Stimulated activated CD4-positive, alpha-beta T cell treated with anti-CD3 and anti-CD28 coated beads, TNF-alpha, amount 100 ng/mL, for 24 hours (primary cell): ENCODE data around the gene MBP.

ENCODE experiments used
- DNase-seq, 3 experiments: peaks; one replicate each; pipeline ENCODE4 v3.0.0-alpha.2; 2020; ENCODE audit warnings: low read depth in 3 of 3

Gene MBP

DNA sequence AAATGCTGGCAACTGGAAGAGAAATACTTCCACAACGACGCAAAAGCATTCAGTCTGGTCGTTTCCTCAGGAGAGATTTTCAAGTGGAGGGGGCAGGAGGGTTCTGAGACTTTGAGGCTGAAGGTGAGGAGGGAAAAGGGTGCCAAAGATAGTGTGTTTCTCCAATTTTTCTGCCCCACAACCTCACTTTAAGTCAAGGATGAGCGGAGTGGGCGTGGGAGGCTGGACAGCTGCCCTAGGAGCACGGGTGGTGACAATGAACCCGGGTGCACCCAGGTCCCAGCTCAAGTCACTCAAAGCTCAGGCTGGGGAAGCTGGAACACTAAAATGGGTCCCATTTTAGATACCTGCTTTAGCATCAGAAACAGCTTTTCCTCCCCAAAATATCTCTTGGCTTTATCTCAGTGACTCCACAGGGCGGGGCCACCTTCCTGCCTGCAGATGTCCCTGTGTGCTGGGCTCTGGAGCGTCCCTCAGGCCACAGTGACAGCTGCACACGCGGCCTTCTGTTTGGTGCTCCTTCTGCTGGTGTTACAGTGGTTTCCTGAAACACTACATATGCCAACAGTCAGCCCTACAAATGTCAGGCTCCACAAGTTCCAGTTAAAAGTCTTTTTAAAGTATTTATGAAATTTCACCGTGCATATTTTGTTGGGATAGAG is 1.4 kb upstream of the MBP start:
- DNase-seq: no peak

DNA sequence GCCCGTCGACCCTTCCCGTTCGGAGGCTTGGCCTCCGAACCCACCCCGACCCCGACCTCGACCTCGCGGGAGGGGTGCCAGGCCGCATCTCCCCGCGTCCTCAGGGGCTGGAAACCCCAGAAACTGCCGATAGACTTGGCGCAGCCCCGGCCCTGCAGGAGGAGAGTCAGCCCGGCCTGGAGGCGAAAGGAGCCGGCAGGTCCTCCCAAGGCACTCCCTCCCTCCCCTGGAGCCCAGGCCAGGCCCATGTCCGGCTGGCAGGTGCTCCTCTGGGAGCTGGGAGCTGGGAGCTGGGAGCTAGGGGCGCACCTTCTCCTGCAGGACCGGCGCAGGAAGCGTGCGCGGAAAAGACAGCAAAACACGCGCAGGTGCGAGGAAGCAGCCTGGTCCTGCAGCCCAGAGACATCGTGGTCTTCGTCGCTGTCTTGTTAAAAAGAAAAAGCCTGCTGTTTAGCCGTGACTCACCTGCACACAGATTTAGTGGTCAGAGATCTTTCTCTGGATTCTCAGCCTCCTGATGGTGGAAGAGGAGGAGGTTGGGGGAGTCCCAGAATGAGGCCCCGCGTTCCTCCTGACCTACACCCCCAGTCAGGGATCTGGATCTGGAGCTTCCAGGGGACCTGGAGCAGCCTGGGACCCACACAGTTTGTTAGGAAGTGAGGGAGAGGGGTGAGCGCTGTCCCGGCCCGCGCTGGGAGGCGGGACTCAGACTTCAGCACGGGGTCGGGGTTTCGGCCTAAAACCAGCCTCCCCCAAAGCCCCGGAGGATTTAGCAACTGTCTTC is 660 bp upstream of the MBP start:
- DNase-seq: no peak

DNA sequence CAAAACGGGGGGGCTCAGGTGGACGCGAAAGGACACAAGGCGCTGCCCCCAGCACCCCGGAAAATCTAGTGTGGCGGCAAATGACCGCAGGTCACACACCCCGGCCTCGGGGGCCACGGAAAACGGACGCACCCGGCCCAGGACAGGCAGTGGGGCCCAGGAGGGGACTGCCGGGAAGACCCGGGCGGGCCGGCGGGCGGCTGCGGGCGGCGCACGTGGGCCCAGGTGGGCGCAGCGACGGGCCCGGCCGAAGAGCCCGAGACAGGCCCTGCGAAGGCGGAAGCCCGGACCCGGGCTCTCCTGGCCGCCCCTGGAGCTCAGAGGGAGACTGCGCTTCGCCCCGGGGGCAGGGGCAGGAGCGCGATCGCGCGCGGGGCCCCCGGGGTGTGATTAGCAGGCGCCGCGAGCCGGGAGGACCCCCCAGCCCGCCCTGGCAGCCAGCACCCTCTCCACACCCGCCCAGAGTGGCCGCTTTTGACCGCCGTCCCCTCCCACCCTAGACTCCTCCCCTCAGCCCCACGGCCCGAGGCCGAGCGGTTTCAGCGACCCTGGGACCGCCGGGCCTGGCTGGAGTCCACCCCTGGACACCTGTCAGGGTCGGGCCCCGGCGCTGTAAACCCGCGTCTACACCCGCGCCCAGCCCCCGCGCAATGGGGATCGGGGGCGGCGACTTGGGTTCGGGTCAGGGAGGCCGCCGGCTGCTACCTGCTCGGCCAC is 773 bp downstream of the MBP start:
- peak in 1 of 3 experiments; percentile 28 for DNase-seq

DNA sequence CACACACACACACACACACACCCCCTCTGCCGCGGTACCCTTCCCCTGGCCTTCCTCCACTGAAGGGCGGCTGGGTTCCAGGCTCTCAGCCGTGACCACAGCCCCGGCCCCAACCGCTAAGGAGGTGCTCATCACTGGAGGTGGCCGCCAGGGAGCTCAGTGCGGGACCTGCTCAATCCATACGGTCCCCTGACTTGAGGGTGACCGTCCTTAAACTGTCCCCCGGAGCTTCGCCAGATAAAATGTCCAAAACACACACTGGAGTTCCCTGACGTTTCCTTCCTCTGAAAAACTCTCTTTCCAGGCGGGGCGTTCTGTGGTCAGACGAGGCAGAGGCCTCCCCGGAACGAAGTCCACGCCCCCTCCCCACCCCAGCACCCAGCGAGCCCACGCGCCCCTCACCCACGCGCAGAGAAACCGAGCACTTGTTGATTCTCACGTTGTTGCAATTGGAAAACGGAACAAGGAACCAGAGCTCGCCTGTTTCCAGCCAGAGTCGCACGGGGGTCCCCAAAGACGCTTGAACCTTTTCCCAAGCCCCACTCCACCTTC is 1.4 kb downstream of the MBP start:
- peak in 1 of 3 experiments; percentile 48 for DNase-seq

DNA sequence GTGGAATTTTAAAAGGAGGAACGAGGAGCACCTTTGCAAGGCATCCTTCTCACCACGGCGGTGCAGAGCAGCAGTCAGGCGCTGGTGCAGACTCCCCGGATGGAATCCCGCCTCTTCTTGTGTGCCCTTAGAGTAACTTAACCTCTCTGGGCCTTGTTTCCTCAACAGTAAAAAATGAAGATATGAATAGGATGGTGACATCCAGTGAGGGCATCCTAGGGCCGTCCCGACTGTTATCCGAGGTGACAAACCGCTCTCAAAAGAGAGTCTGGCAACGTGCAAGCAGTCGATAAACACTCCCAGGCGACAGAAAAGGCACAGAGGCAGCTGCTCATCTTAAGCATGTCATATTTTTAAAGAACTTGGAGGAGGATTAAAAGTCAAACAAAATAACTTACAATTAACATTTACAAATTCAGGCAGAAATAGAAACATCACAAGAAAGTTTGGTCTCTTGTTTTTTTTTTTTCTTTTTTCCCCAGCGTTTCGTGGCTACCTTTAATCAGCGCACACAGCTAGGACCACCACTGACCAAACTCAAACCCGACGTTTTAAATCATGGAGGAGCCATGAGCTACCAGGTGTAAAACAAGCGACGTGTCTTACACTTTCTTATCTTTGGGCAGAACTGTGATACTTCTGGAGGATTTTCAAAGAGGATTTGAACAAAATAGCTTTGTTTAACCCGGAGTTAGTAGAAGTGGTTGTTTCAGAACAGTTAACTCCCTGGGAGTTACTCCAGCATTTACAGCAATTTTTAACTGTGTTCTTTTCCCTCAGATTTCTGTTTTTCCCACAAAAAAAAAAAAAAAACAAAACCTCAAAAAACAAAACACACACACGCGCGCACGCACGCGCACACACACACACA is 2.1 kb downstream of the MBP start:
- DNase-seq: no peak

DNA sequence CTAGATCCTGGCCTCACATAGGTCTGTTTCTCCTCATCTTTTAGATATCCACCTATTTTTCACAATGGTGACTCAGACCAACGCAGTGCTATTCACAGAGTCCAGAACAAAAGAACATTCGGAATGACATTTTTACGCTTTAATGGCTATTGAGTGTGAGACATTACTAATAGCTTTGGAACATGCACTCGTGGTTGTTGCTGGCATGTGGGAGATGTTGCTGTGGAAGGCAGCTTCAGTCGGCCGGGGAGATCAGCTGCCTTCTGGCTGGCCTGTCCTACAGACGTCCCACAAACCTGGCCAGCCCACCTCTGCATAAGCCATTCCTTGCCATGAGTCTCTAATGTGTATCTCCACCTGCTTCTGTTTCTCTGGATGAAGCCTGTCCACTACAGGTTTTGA is 3.4 kb downstream of the MBP start:
- DNase-seq: no peak

DNA sequence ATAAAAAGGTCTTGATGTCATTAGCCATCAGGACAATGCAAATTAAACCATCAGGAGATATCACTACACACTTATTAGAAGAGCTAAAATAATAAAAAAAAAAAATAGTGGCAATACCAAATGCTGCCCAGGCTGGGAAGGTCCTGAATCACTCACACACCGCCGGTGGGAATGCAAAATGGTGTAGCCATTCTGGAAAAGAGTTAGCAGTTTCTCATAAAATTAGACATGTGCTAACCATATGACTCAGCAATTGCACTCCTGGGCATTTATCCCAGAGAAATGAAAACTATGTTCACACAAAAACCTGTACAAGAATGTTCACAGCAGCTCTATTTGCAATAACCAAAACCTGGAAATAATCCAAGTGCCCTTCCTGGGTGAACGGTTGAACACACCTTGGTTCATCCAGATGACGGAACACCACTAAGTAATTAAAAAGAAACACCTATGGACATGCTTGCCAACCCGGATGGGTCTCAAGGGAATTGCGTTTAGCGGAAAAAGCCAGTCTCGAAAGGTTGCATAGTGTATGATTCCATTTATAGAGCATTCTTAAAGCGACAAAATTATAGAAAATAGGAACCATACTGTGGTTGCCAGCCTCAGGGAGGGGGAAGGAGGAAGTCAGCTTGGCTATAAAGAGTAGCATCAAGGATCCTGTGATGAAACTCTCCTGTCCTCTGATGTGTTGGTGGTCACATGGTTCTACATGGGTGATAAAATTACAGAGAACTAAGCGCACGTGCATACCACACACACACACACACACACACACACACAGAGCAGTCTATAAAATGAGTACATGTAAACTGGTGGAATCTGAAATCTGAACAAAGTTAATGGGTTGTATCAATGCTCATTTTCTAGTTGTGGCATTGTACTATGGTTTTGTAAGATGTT is 4.6 kb downstream of the MBP start:
- no peak for DNase-seq

DNA sequence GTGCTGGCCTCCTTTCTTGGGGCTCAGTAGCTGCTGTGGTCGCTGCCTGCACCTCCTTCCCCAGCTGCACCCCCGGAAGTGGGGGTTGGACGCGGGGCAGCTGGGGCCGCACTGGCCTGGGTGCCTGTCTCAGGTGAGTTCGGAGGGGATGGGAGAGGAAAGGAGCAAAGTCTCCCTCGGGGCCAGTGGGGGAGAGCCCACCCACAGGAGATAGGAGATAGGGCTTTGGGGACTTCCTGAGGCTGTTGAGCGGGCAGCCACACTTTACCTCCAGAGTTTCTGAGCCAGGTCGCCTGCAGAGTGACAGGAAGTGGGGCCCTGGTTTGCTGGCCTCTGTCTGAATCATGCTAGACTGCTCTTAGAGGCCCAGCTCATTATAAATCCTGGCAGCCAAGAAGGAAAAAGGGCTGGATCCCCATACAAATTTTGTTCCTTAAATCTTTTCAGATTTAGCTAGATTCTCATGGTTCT is 8.1 kb downstream of the MBP start:
- peak in 1 of 3 experiments; percentile 56 for DNase-seq

DNA sequence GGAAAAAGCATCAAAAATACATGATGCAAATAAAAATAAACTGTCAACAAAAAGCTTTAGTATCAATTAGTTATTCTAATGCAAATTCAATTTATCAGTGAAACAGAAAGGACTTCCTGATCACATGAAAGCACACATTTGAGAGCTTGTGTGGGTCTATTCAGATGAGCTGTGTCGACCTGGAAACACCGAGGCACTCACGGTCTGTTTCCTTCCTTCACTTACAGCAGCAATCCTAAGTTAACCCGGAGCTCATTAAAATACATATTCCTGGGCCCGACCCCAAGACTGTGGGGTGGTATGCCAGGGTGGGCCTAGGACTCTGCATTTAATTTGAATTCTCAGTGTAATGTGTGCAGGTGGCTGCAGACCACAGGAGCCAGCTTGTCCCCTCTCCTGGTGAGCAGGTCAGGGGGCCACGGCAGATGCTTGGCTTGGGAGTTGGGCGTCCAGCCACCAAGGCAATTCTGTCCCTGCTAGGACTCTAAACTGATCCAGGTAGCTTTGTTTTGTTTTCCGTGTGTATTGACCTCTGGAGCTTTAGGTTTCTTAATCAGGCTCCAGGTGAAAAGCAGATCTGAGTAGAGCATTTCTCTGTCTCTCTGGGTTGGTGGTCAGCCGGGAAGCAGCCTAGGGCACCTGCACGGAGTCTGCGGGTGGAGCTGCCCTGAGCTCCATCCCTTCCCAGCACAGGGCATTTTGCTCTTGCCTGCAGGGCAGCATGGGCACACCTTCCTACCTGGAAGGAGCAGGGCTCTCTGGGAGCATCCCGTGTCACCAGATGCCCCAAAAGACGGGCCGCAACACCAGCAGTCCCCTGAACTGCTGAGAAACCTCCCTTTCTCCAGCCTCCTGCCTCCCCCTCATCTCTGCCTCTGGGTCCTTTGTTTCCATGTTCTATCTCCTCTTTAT is 9.0 kb downstream of the MBP start:
- no peak for DNase-seq

DNA sequence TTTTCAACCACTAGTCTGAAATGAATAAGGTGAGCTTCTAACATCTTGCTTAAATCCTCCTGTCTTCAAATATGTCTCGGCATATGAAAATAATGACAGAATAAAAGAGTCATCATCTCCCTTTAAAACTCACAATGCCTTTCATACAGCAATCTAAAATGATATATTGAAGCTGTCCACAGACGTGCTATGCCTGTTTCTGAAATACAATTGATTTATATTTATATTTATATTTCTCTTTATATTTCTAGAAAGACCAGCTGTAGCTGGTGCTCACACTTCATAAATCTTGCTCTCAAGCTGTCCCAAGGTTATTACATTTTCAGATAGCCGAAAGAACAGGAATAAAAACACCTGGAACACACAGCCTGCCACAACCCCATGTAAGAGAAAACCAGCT is 11.1 kb downstream of the MBP start:
- no peak for DNase-seq

DNA sequence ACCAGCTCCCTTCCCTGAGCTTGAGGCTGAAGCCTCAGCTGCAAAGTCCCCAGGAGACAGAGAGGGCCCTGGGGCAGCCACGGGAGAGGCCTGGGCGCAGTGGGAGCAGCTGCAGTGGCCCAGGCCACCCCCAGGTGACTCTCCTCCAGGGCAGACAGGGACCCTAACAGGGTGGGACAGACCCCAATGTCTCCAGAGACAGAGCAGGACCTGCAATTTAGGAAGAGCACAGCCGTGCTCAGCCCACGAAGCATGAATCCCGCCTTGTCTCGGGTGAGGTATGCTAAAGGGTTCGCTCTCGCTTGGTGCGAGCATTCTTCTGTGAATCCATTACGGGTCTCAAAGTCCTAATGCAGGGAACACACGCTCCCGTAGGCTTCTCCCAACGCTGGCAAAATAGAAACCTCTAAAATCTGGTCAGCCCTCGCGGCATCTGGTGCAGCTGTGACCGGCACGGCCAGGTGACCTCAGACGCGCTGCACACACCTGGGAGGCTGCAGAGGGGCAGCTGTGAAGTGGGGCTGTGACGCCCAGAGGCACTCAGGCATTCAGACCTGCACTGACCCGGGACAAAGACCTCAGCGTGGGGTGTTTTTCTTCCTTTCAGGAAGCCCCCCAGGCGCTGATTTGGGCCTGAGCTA is 12.6 kb downstream of the MBP start:
- DNase-seq: no peak

DNA sequence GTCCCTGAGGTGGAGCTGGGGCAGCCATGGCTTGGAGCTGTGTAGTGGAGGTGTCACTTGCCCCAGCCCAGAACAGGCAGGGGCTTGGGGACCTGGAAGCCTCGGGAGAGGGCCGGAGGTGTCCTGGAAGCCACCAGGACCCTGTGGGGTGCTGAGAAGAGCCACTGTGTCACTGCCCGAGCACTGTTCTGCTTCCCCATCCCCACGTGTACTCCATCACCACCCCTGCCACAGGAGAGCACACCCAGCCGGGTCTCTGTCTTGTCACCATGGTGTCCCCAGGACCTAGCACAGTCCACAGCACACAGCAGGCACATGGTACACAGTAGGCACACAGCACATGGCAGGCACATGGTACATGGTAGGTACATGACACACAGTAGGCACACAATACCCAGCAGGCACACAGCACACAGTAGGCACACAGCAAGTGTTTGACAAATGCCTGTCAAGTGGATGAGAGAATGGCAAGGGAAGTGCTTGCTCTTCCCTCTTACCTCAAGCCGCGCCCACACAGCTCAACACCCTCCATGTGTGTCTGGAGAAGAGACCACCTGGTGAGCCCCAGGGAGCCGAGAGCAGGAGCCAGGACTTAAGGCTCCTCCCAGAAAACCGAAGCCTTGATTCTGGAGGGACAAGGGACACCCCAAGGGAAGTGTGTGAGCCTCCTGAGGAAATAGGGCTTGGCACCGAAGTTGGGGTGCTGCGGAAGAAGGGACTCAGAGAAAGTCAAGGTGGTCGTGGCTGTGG is 13.3 kb downstream of the MBP start:
- DNase-seq: no peak

DNA sequence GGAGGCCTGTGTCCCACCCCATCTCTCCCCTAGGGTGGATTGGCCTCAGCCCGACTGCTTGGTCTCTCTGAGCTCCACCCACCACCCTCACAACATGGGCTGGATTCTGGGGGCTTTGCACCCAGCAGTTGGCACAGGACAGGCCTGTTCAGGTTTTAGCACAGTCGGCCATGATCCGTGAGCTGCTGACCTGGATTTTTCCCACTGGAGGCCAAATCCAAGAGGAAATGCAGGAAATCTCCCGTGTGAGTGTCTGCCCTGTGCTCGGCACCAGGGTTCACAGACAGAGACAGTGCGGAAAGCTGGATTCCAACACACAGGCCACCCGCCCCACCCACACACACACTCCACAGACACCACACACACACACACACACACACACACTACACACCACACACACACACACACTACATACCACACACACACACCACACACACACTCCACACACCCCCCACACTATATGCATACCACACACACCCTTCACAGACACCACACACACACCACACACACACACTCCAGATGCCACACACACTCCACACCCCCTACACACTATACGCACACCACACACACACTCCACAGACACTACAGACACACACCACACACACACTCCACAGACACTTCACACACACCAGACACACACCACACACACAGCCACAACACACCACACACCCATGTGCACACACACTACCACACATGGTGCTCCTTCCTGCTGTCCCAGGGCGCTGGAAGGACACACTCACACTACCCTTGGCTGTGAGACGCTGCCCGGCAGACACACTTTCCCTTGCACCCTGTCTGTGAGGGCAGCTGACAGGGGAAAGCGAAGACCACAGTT is 14.1 kb downstream of the MBP start:
- no peak for DNase-seq

DNA sequence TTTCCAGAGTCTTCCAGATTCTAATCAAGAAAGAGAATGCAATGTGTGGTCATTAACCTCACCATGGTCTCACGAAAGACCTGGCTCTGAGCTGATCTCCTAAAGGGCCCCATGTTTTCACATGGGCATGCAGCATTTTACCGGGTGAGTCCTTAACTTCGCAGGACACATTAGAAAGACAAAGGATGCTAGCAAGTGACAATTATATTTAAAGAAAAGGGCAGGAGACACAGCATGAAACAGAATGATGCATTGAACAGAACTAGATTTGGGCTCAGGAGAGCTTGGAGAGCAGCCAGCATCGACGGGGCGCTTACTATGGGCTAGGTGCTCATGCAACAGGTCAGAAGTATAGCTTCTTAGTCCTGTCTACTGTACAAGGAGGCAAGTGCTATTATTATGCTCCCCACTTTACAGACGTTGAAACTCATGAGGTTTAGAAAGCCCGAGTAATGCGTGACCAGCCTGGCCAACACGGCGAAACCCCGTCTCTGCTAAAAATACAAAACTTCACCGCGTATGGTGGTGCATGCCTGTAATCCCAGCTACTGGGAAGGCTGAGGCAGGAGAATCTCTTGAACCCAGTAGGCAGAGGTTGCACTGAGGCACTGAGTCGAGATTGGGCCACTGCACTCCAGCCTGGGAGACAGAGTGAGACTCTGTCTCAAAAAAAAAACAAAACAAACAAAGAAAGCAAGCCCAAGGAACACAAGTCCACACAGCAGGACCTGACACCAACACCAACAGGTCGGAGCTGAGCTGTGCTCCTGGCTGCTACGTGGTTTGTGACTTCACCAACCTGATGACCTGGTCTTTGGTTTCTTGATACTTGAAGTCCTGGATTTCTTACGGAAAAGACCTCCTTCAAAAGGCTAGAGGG is 16.1 kb downstream of the MBP start:
- DNase-seq: no peak

DNA sequence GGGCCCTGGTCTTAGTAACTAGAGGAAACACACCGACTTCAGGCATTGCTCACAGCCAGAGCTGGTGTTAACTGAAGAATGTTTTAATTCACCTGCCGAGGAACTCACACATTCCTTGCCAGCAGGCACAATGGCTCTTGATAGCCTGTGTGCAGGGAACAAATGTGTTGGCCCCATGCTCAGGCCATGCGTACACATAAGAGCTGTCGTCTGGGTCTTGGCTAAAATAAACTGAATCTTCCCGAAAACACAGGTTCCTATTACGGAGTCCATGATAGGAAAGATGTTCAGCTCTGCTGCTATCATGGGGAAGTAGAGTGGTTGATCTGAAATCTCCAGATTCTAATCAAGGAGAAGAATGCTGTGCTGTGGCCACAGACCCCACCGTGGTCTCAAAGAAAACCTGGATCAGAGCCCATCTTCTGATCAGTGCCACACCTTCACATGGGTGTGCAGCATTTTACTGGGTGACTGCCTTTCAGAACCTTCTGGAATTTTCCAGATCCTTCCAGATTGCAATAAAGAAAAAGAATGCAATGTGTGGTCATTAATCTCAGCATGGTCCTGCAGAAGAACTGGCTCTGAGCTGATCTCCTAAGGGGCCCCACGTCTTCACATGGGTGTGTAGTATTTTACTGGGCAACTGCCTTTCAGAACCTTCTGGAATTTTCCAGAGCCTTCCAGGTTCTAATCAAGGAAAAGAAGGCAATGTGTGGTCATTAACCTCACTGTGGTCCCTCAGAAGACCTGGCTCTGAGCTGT is 17.2 kb downstream of the MBP start:
- DNase-seq: no peak
